Measurements from ENCODE around the gene TBC1D13.
A peak's percentile ranks its signal among the peaks of the same experiment; 100 is the strongest.
"Not testable (repeated sequence)": the region's sequence is repeated elsewhere in the genome, so short reads cannot be mapped to it uniquely, and the experiment has no call there.

Gene TBC1D13

DNA sequence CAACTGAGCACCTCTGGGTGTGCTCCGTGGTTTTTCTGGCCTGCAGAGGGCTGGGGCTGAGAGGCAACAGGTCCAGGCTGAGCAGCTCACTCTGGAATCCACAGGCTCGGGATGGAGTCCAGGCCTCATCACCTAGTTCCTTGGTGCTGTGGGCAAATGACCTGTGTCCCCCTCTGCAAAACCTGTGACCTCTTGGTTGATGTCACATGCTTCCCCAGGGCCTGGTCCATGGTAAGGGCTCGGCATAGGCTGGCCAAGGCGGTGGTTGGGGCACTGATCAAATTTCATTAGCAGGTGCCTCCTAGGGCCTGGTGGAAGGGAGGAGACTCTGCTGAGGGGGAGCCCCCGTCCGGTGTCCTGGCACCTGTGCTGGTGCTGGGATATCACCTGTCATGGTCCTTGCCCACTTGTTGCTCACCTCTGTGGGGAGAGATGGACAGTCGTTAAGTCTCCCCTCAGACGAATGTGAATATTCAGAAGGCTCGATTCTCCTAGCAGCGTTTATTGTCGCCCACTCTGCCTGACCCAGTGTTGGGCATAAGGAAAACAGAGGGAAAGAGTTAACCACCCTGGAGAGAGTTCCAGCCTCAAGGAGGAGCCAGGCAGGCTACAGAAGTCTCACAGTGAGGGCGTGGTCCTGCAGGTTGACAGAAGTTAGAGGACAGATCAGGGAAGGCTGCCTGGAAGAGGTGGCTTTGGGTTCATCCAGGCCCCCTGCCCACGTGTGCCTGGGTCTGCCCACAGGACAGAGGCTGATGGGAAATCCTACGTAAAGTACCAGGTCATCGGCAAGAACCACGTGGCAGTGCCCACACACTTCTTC is 34.7 kb downstream of the TBC1D13 start:
- no peak for DNase-seq (ENCODE audit: low read depth in 2 of 2)

DNA sequence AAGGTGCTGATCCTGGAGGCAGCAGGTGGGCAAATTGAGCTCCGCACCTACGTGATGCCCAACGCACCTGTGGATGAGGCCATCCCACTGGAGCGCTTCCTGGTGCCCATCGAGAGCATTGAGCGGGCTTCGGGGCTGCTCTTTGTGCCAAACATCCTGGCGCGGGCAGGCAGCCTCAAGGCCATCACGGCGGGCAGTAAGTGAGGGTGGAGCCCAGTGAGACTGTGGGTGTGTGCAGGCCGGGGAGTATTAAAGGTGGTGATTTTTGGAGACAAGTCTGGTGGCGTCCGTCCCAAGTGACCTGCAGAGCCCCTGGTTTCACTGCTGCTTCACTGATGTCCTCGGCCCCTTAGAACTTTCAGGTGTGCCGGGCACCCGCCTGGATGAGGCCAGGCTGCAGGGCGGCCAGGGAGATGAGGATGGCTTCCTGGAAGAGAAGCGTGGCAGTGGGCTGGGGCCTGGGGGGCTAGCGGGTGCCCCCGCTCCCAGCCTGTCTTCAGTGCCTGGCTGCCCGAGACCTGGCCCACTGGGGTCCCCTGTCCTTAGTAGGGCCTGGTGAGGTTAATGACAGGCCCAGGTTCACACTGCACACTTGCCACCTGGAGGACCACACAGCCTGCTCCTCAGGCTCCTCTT is 35.5 kb downstream of the TBC1D13 start:
- no peak for DNase-seq (ENCODE audit: low read depth in 2 of 2)

DNA sequence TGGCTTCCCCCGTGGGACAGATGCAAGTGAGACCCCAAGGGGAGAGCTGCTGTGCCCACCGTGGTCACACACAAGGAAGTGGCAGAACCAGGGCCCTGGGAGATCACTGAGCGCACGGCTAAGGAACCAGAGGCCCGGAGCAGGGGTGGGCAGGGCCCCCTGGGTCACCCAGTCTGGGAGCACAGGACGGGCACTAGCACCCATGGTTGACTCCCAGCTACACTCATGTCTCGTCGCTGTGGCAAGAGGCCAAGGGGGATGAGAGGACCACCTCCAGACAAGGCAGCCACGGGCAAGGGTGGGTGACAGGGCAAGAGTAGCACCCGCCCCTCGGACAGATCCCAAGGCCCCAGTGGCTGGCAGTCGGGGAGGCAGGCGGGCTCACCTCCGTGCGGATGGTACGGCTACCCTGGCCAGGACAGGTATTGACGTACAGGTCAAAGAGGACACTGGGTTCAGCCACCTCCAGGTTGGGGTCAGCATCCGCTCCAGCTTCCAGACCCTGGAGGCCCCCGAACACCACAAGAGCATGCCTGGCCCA is 36.4 kb downstream of the TBC1D13 start:
- DNase-seq (ENCODE audit: low read depth in 2 of 2), result no peak

DNA sequence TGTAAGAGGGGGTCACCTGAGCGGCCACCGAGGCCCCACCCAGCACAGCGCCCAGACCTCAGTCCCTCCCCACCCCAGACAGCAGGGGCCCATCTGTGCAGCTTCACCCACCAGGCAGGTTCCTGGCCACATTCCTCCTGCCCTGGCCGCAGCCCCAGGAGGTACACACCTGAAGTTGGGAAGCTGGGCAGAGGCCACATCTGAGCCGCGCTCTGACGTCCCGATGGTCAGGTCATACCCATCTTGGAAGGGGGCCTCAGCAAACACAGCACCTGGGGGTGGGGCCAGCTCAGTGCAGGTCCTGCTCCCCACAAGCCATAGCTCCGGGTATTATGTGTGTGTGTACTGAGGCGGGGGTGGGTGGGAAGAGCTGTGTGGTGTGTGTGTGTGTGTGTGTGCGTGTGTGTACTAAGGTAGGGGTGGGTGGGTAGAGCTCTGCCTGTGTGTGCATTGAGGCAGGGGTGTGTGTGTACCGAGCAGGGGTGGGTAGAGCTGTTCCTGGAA is 36.9 kb downstream of the TBC1D13 start:
- DNase-seq (ENCODE audit: low read depth in 2 of 2), result no peak

DNA sequence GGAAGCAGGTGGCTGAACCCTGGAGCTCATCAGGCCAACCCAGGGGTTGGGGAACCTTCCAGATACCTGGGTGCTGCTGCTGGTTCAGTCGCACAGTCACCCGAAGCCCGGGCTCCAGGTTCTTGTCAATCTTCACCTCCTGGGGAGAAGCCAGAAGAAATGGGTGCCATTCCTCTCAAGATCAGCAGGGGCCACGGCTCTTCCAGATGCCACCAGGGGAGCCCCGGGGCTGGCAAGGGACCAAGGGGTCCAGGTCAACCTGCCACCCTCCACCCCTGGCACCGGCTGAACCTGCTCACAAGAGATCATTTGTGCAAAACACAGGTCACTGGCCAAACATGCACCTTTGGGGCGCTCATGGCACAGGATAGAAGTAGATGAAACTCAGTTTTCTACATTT is 37.9 kb downstream of the TBC1D13 start:
- no peak for DNase-seq (ENCODE audit: low read depth in 2 of 2)

DNA sequence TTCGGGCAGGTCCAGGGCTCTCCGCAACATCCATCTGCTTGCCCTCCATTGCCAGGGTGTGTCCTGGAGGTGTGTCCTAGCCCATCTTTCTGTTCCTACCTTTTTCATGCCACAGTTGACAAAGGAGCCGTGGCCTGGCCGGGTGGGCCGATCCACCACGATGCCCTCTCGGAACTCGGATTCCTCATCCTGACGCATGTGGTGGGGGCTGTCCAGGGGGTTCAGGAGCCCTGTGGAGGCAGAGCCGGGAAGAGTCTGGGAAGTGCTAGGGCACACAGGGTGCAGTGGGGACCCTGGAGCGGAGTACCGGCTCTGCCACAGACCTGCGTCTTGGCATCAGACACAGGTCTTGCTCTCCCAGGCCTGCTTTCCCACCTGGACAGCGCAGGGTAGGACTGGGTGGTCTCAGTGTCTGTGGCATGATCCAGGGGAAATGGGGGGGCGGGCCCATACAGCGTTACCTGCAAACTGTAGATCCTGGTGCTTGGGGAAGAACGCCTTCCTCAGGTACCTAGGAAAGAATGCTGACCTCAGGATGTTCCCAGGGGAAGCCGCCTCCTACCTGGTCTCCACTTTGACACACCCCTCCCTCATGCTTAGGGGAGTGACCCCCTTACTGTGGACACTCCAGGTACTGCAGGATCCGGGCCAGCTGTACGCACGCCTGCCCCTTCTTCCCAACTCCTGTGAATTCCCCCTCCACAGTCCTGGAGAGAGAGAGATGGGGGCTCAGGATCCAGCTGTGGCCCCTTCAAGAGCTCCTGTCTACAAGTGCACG is 39.1 kb downstream of the TBC1D13 start:
- DNase-seq (ENCODE audit: low read depth in 2 of 2), result no peak

DNA sequence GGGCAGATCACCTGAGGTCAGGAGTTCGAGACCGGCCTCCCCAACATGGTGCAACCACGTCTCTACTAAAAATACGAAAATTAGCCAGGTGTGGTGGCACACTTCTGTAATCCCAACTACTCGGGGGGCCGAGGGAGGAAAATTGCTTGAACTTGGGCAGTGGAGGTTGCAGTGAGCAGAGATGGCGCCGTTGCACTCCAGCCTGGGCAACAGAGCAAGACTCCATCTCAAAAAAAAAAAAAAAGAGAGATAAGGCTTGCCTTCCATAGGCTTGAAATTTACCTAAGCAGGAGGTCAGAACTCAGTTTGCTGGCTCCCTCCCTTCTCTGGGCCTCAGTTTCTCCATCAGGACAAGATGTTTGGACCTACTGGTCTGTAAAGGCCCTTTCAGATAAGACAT is 41.2 kb downstream of the TBC1D13 start:
- no peak for DNase-seq (ENCODE audit: low read depth in 2 of 2)

DNA sequence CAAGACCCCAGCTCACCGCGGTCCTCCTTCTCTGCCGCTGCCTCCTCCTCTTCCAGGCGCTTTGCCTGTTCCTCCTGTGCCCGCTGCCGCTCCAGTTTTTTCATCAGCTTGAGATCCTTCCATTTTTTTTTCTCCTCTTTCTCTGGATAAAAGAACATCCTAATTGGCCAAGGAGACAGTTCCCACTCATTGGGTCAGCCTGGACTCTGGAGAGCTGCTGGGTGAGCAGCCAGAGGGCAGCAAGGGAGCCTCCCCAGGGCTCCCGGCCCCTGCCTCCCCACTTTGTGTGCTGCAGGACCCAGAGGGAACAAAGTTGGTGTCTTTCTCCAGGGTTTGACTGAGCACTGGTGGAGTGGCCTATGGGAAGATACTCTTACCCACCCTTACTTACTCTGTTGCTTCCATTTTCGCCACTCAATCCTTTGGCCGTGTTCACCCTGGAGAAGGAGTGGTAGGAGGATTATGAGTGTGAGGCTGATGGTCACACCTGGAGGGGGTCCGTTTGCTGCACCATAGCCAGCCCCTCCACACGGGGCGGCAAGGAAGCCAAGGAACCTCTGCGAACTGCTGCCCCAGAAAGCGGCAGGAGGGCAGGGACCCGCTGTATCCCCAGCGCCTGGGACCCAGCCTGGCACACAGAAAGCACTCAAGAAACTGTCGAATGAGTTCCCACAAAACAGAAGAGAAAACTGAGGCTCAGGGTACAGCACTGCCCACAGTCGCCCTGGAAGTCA is 41.8 kb downstream of the TBC1D13 start:
- DNase-seq (ENCODE audit: low read depth in 2 of 2), result no peak

DNA sequence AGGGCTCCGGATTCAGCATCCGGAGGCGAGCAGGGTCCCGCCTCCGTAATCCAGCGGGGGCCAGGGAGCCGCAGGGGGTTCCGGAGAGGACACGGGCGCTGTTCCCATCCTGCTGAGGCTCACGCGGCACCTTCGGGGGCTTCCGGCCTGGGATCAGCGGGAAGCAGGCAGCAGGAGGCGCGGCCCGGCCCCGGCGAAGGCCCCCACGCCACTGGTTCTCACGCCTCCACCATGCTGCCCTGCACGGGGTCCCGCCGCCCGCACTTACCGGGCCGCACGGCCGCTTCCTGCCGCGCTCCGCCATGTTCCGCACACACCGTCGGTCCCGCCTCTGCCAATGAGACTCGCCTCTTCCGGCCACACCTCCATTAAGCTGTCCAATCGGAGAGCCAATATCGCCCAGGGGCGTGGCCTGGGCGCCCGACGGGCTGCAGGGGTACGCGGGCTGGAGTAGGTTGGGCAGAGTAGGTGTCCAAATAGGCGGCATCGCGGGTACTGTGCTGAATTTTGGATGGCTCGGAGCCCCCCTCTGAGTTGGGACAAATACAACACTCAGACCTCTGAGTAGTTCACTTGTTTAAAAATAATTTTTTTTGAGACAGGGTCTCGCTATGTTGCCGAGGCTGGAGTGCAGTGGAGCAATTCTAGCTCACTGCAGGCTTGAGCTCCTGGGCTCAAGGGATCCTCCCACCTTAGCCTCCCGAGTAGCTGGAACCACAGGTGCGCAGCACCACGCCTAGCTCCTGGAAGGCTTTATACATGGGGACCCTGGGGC is 42.6 kb downstream of the TBC1D13 start, which contains the start of gene SPOUT1:
TSS of gene SPOUT1 (minus strand) at position 318 of the 775 bp plus-strand sequence. CDS start at position 304, 14 bp downstream.
- peak; percentile 81 to 89 for DNase-seq (ENCODE audit: low read depth in 2 of 2)

DNA sequence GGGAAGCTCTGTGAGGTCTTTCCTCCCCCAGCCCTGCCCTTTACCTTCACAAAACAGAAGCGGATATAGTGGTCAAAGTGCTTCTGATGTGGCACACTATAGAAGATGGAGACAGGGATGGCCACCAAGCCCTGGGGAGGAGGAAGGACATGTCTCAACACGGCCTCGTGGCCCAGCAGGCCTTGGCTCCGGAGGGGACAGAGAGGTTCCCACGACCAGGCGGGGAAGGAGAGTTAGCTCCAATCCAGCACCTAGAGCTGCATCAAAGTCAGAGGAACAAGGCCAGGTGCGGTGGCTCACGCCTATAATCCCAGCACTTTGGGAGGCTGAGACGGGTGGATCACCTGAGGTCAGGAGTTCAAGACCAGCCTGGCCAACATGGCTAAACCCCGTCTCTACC is 46.6 kb downstream of the TBC1D13 start:
- DNase-seq (ENCODE audit: low read depth in 2 of 2), result no peak

DNA sequence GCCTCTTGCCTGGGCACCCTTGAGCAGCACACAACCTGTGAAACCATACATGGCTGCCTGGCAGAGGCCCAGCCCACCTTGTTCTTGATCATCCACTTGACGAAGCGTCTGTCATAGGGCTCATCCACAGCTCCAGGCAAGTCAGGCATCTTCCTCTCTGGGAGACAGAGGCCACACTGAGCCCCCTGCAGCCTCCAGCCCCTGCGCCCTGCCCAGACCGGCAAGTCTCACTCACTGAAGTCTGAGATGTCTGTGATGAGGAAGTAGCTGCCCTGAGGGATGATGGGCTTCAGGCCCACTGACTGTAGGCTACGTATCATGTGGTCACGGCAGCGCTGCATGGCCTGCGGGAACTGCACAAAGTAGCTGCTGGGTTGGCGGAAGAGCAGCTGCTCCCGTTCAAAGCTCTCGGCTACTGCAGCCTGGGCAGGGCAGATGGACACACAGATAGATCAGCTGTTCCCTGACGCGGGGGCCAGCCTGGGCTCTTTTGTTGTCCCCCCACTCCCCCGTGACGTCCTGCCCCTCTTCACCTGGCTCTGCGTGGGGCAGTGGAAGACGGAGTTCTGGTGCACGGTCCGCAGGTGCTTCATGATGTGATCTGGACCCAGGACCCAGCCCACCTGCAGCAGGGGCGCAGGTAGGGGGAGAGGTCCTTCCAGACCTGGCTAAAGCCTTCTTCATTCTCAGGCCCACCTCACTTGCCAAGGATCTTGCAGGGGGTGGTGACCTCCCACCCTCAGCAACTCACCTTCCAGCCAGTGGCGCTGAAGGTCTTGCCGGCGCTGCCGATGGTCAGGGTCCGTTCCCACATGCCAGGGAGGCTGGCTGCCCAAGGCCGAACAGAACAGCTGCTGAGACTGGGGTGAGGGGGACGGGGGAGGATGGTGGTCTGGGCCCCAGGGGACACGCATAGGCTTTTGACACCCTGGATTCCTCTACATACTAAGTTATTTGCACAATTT is 48.5 kb downstream of the TBC1D13 start:
- no peak for DNase-seq (ENCODE audit: low read depth in 2 of 2)

DNA sequence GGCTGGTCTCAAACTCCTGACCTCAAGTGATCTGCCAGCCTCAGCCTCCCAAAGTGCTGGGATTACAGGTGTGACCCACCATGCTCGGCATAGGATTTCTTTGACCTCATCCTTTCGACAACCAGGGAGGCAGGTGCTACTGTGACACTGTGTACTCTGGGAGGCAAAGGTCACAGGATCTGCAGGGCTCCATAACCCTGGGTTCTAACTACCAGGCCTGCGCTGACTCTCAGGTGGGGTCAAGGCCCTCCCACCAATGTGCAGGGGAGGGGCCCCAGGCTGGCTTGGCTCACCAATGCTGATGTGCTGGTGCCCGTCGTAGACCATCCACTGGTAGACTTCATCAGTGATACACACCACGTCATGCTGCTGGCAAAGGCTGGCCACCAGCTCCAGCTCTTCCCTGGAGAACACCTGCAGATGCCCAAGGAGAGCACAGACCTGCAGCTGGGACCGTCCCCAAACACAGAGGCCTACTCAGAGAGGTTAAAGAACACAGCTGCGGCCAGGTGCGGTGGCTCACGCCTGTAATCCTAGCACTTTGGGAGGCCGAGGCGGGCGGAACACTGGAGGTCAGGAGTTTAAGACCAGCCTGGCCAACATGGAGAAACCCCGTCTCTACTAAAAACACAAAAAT is 49.6 kb downstream of the TBC1D13 start:
- no peak for DNase-seq (ENCODE audit: low read depth in 2 of 2)

DNA sequence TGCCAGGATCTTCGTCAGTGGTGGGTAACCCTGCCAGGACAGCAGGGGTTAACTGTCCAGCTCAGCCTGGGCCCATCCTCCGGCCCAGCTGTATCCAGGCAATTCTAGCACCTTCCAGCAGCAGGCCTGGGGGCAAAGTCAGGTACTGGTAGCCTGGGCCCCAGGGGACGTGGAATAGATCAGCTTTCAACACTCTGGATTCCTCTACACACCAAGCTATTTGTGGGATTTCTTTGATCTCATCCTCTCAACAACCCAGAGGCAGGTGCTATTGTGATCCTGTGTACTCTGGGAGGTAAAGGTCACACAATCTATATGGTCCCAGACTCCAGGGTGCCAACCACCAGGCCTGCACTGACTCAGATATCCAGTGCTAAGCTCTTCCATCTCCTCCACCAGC is 51.3 kb downstream of the TBC1D13 start:
- no peak for DNase-seq (ENCODE audit: low read depth in 2 of 2)

DNA sequence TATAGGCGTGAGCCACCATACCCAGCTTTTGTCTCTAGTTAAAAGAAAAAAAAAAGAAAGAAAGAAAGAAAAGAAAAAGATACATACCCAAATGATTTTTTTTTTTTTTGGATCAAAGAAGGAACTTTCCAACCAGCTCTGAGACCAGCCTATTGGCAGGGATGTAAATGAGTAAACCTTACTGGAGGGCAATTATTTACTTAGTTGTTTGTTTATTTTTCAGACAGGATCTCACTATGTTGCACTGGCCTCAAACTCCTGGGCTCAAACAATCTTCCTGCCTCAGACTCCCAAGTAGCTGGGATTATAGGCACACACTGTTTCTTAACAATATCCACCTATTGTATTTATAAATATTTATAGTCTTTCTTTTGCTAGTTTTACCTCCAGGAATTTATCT is 53.5 kb downstream of the TBC1D13 start:
- DNase-seq (ENCODE audit: low read depth in 2 of 2), result no peak

DNA sequence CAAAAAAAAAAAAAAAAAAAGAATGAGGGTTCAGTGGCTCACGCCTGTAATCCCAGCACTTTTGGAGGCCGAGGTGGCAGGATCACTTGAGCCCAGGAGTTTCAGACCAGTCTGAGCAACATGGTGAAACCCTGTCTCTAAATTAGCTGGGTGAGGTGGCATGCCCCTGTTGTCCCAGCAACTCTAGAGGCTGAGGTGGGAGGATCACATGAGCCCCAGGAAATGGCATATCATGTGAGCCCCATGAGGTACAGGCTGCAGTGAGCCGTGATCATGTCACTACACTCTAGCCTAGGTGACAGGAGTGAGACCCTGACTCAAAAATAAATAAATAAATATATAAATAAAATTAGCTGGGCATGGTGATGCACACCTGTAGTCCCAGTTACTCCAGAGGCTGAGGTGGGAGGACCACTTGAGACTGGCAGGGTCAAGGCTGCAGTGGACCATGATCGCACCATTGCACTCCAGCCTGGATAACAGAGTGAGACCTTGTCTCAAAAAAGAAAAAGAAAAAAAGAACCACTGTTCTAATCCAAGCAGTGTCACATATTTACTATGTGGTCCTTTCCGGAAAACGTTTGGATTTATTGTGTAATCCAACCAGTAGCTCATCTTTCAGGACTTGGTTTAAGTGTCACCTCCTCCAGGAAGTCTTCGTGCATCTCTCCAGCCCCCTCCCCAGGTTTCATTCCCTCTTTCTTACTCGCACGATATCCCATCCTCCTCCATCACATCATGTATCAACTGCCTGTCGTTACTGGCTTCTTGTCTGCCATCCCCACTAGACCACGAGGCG is 54.8 kb downstream of the TBC1D13 start:
- DNase-seq (ENCODE audit: low read depth in 2 of 2), result no peak

DNA sequence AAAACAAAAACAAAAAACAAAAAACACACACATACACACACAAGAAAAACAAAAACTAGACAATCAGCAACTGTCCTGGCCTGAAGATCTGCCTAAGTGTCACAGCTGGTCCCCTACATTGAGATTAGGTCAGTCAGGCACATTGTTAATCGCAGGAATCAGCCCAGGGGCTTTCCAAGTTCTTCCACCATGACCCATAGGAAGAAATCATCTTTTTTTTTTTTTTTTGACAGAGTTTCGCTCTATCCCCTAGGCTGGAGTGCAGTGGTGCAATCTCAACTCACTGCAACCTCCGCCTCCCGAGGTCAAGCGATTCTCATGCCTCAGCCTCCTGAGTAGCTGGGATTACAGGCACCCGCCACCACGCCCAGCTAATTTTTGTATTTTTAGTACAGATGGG is 56.1 kb downstream of the TBC1D13 start:
- not testable (repeated sequence) for DNase-seq (ENCODE audit: low read depth in 2 of 2)

DNA sequence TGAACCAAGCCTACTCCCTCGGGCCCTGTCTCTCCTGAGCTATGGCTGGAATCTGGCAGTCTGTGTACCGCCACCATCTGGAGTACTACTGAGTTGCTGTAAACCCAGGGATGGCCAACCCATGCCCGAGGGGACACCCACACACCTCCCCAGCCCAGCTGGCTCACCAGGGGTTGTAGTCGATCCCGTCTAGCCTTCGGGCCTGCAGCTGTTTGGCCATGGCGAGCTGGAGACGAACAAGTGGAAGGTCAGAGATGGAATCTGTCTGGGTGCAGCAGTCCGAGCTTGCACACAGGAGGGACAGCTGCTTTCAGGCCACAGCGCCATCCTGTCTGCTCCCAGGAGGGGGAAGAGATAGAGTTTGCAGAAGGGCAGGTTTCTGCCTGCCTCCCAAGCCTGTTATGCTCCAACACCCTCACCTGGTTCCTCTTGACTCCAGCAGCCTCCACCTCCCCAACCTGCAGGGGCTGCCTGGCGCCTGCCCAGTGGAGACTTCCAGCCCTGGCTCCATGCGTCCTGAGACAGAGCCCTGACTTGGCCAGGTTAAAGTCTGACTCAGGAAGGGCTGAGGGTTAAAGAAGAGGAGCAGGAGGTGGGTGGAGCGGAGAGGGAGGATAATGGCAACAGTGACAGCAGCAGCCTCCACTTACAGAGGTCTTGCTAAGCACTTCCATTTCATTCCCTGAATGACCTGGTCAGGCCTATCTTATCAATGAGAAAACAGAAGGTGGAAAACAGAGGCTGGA is 58.3 kb downstream of the TBC1D13 start:
- no peak for DNase-seq (ENCODE audit: low read depth in 2 of 2)
